Nephron progenitor cell (in vitro differentiated cells): Measurements from ENCODE around the gene KIF5A.

Experiments used
- DNase-seq: peaks from one replicate; pipeline ENCODE4 v3.0.0; 2021
- H3K27ac Mint-ChIP-seq: 2 replicates; pipeline ENCODE4 v1.8.0; 2021; ENCODE audit warnings: mild to moderate bottlenecking, moderate library complexity, mixed read lengths
- H3K27me3 Mint-ChIP-seq: 2 replicates; pipeline ENCODE4 v1.8.0; 2021; ENCODE audit warnings: mild to moderate bottlenecking, low read depth, mixed read lengths; ENCODE audit not compliant: poor library complexity
- H3K36me3 Mint-ChIP-seq: 2 replicates; pipeline ENCODE4 v1.8.0; 2021; ENCODE audit warnings: low read depth, mixed read lengths
- H3K4me1 Mint-ChIP-seq: 2 replicates; pipeline ENCODE4 v1.8.0; 2021; ENCODE audit warnings: mixed read lengths
- H3K4me3 Mint-ChIP-seq: 2 replicates; pipeline ENCODE4 v1.8.0; 2021; ENCODE audit warnings: mild to moderate bottlenecking, moderate library complexity, mixed read lengths
- H3K9me3 Mint-ChIP-seq: 2 replicates; pipeline ENCODE4 v1.8.0; 2021; ENCODE audit warnings: mild to moderate bottlenecking, moderate library complexity, mixed read lengths
- TF ChIP-seq, protein P1 (sequence below): fragments of 200-600 bp; sonication (generic); IDR thresholded peaks from 2 replicates; pipeline ENCODE4 v1.5.0; 2021; ENCODE audit warnings: antibody characterized with exemption

KIF5A gene

DNA sequence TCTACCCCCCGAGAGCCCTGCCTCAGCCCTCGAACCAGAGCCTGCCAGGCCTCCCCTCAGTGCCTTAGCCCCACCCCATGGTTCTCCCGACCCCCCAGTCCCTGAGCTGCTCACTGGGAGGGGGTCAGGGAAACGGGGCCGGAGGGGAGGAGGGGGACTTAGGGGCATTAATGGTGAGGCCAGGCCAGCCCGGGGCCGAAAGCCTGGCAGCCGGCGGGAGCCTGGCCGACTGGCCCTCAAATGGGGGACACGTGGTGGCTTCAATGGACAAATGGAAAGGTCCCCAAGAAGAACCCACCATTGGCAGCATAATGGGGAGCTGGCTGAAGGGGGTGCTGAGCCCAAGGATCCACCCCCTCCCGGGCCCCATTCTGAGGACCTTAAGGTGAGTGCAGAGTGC is 21.7 kb upstream of the KIF5A start:
- TF ChIP-seq, protein P1, sequence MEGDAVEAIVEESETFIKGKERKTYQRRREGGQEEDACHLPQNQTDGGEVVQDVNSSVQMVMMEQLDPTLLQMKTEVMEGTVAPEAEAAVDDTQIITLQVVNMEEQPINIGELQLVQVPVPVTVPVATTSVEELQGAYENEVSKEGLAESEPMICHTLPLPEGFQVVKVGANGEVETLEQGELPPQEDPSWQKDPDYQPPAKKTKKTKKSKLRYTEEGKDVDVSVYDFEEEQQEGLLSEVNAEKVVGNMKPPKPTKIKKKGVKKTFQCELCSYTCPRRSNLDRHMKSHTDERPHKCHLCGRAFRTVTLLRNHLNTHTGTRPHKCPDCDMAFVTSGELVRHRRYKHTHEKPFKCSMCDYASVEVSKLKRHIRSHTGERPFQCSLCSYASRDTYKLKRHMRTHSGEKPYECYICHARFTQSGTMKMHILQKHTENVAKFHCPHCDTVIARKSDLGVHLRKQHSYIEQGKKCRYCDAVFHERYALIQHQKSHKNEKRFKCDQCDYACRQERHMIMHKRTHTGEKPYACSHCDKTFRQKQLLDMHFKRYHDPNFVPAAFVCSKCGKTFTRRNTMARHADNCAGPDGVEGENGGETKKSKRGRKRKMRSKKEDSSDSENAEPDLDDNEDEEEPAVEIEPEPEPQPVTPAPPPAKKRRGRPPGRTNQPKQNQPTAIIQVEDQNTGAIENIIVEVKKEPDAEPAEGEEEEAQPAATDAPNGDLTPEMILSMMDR: no peak
- DNase-seq: no peak
- H3K36me3 Mint-ChIP-seq: peaks cover 40% of the 10 kb centered on the region
- H3K27me3 Mint-ChIP-seq: peaks cover 5% of the 10 kb centered on the region
- H3K4me3 Mint-ChIP-seq: no peak overlapping the region
- no peak overlapping the region for H3K27ac Mint-ChIP-seq
- peaks cover 32% of the 10 kb centered on the region for H3K4me1 Mint-ChIP-seq
- no peaks in the 10 kb centered on the region for H3K9me3 Mint-ChIP-seq

DNA sequence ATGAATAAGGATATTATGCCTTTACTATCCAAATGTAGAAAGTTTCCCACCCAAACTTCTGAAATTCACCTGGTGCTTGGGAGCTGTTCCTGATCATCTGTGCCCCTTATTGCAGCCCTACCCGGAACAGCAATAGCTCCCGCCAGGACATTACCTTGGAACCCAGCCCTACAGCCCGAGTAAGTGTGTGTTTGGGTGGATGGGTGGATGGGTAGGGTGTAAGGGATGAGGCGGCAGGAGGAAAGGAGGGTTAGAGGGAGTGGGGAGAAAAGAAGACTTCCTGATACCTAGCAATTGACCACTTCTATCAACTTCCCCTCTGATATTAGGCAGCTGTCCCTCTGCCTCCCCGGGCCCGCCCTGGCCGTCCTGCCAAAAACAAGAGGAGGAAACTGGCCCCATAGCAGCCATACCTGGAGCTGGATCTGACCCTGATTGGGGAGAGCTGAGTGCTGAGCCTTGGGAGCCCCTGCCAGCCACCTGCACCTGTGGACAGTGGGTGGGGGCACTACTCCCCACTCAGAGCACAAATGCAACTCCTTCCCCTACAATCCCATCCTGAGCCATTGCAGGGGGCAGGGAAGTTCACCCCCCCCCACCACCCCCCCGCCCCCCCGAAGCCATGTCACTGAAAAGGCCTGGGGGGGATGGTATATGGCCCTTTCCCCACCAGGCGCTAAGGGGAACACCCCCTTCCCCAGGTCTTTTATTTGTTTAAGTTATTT is 20.9 kb upstream of the KIF5A start:
- peak overlapping the region; percentile 58 for H3K27ac Mint-ChIP-seq
- peaks cover 24% of the 10 kb centered on the region for H3K4me1 Mint-ChIP-seq
- peaks cover 48% of the 10 kb centered on the region for H3K36me3 Mint-ChIP-seq
- no peaks in the 10 kb centered on the region for H3K9me3 Mint-ChIP-seq
- no peak overlapping the region for H3K4me3 Mint-ChIP-seq
- TF ChIP-seq, protein P1: no peak
- no peak for DNase-seq
- peaks cover 5% of the 10 kb centered on the region for H3K27me3 Mint-ChIP-seq

DNA sequence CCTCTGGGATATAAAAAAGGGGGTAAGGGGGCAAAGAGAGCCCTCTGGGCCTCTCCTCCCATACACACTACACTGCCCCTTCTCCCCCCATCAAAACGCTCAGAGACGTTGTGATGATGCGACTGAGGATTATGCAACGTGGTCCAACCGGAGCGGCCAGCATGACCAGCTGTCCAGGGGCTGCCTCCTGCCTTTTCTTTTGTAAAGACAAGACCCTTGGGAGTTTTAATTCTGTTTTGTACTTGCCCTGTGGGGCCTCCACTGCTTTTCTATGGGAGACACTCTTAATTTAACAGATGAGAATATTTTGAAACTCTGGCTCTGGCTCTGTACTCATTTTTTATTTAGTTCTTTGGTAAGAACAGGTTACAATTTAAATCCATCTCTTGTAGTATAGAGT is 20.0 kb upstream of the KIF5A start:
- no peaks in the 10 kb centered on the region for H3K9me3 Mint-ChIP-seq
- TF ChIP-seq, protein P1: no peak
- no peak overlapping the region for H3K27ac Mint-ChIP-seq
- H3K27me3 Mint-ChIP-seq: peaks cover 5% of the 10 kb centered on the region
- H3K4me1 Mint-ChIP-seq: peaks cover 16% of the 10 kb centered on the region
- H3K4me3 Mint-ChIP-seq: no peak overlapping the region
- no peak for DNase-seq
- peaks cover 51% of the 10 kb centered on the region for H3K36me3 Mint-ChIP-seq

DNA sequence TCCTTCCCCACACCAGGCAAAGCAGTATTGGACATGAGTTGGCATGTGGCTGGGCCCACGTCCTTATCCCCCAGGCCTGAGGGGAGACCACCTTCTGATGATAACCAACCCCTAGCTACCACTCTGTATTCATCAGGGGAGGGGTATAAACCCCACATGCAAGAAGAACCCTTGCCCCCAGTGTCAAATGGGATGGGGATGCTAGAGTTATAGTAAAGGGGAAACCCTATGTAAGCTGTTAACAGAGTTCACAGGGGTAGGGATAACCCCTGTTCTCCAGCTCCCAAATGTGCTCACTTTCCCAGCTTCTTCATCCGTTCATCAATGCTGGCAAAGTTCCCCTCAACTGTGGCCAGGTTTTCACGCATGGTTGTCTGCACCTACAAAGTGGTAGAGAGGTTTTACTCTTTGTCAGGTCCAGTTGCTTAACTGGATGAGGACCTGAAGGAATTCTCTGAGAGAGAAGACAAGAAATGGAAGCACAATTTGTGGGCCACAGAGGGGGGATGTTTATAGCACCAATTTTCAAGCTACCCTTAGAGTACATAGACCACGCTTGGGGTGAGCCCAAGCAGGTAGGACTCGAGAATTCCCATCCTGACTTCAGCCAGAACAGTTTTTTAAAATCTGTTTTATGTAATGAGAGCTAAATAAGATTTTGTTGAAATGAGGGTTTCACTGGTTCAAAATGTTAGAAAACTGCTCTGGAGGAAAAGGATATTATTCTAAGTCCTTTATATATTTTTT is 19.3 kb upstream of the KIF5A start:
- peak overlapping the region; percentile 54 for H3K27ac Mint-ChIP-seq
- peaks cover 8% of the 10 kb centered on the region for H3K4me1 Mint-ChIP-seq
- no peak for DNase-seq
- no peaks in the 10 kb centered on the region for H3K9me3 Mint-ChIP-seq
- peaks cover 58% of the 10 kb centered on the region for H3K36me3 Mint-ChIP-seq
- TF ChIP-seq, protein P1: no peak
- H3K4me3 Mint-ChIP-seq: no peak overlapping the region
- peaks cover 5% of the 10 kb centered on the region for H3K27me3 Mint-ChIP-seq

DNA sequence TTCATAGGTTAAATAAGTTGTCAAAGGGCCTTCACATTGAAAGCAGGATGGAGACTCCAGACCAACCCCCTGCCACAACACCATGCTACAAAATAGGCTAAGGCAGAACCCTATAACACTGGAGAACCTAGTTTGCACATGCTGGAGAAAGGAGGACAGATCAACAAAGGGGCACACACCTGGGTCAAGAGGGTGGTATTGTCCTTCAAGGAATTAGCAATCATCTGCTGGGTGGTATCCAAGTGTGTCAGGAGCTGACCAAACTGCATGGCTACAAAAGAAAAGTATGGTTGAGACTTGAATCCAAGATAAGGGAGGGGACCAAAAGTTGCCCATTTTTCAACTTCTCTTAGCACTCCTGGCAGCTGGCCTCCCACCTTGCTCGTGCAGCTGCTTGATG is 18.0 kb upstream of the KIF5A start:
- peak overlapping the region; percentile 66 for H3K27ac Mint-ChIP-seq
- no peak for DNase-seq
- peaks cover 69% of the 10 kb centered on the region for H3K36me3 Mint-ChIP-seq
- TF ChIP-seq, protein P1: no peak
- H3K27me3 Mint-ChIP-seq: peaks cover 5% of the 10 kb centered on the region
- H3K4me1 Mint-ChIP-seq: peaks cover 3% of the 10 kb centered on the region
- H3K9me3 Mint-ChIP-seq: no peaks in the 10 kb centered on the region
- no peak overlapping the region for H3K4me3 Mint-ChIP-seq

DNA sequence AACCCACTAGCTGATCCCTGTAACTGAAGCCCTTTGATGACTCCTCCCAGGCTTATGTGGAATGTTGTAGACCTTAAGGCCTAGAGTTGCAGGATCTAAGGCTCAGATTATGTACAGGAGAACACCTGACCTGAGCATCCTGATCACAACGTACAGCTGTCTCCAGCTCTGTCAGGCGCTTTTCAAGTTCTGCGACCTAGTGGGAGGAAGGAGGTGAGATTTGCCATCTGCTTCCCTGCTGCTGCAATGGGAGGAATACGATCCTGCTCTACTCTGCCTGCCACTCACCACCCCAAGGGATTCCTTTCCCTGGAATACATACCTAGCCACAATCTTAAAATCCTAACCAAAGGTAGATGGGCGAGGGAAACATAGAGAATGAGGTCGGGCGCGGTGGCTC is 16.7 kb upstream of the KIF5A start:
- Mint-ChIP-seq H3K9me3 (no peaks in the 10 kb centered on the region), H3K27ac (peak overlapping the region; percentile 14), H3K36me3 (peaks cover 75% of the 10 kb centered on the region), H3K4me3 (no peak overlapping the region), H3K4me1 (no peaks in the 10 kb centered on the region), H3K27me3 (peaks cover 5% of the 10 kb centered on the region)
- TF ChIP-seq, protein P1: no peak
- DNase-seq: no peak
